Stimulated activated CD8-positive, alpha-beta memory T cell treated with anti-CD3 and anti-CD28 coated beads, Interleukin-7, amount 100 ng/mL, for 24 hours (primary cell): ENCODE data around the gene RPS14.

Experiments
- DNase-seq: peaks from one replicate; pipeline ENCODE4 v3.0.0-alpha.2; 2020; ENCODE audit warnings: low read depth

Gene RPS14

GRCh38 chr5:150449517-150450339, at the start of gene RPS14:
TSS of gene RPS14 (minus strand) at chr5:150449739. CDS start at chr5:150447733, 2,006 bp downstream.
- peak; percentile 92 for DNase-seq

GRCh38 chr5:150498971-150499370, 49.4 kb upstream of the RPS14 start:
- DNase-seq = no peak

- no peak for DNase-seq
Measured at GRCh38 chr5:150498501-150498900, 49.0 kb upstream of the RPS14 start.

- no peak for DNase-seq
Measured at GRCh38 chr5:150497989-150498317, 48.4 kb upstream of the RPS14 start.

- DNase-seq = no peak
Measured at GRCh38 chr5:150497274-150497988, 47.9 kb upstream of the RPS14 start.

GRCh38 chr5:150496534-150496933, 47.0 kb upstream of the RPS14 start:
- no peak for DNase-seq

GRCh38 chr5:150496098-150496497, 46.6 kb upstream of the RPS14 start:
- DNase-seq = no peak

- no peak for DNase-seq
Measured at GRCh38 chr5:150492621-150493020, 43.1 kb upstream of the RPS14 start.

- no peak for DNase-seq
Measured at GRCh38 chr5:150491876-150492275, 42.3 kb upstream of the RPS14 start.

GRCh38 chr5:150490754-150491153, 41.2 kb upstream of the RPS14 start:
- no peak for DNase-seq

GRCh38 chr5:150490296-150490669, 40.7 kb upstream of the RPS14 start:
- no peak for DNase-seq

- no peak for DNase-seq
Measured at GRCh38 chr5:150489360-150490295, 40.1 kb upstream of the RPS14 start.

- no peak for DNase-seq
Measured at GRCh38 chr5:150488519-150489359, 39.2 kb upstream of the RPS14 start.

GRCh38 chr5:150487199-150488061, 37.9 kb upstream of the RPS14 start:
- DNase-seq = no peak

GRCh38 chr5:150486402-150487198, 37.1 kb upstream of the RPS14 start:
- no peak for DNase-seq

- DNase-seq = no peak
Measured at GRCh38 chr5:150485693-150486401, 36.3 kb upstream of the RPS14 start.

- no peak for DNase-seq
Measured at GRCh38 chr5:150484964-150485692, 35.6 kb upstream of the RPS14 start.

GRCh38 chr5:150481972-150482406, 32.5 kb upstream of the RPS14 start:
- DNase-seq = no peak

- no peak for DNase-seq
Measured at GRCh38 chr5:150481708-150481965, 32.1 kb upstream of the RPS14 start.
